Mammary epithelial cell (primary cell): Measurements from ENCODE around the gene APOL6.

Experiments used
- EZH2 ChIP-seq: IDR thresholded peaks from 2 replicates; pipeline ENCODE4 v1.6.1; 2012; ENCODE audit warnings: low read length, inconsistent platforms, borderline replicate concordance
- TF ChIP-seq, protein P1 (sequence below), 2 donors: IDR thresholded peaks in 1 of 2; conservative IDR thresholded peaks in 1 of 2; 2 replicates each; pipeline ENCODE4 v1.5.1; 2011 to 2012; ENCODE audit warnings: inconsistent platforms in 2 of 2, low read length in 2 of 2, mild to moderate bottlenecking in 2 of 2, control low read depth in 1 of 2, low read depth in 1 of 2; ENCODE audit not compliant: insufficient read depth in 1 of 2; ENCODE audit errors: extremely low read depth in 1 of 2

DNA sequence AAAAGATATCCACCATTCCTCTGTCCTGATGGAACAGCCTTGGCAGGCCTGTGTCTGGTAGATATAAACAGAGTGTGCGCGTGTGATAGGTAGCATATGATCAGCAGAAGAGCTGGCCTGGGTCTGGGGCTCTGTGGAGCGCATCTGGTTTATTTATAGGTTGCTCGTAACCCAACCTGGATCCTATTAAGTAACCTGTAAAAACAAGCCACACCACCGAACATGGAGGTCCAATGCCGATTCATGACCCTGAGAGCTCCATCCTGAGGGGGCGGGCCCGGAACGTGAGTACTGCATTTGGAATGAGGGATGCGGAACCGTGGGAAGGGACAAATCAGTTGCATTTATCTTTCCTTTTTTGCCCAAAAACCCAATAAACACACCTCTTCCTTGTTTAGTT is 37.5 kb downstream of the APOL6 start:
- TF ChIP-seq, protein P1, sequence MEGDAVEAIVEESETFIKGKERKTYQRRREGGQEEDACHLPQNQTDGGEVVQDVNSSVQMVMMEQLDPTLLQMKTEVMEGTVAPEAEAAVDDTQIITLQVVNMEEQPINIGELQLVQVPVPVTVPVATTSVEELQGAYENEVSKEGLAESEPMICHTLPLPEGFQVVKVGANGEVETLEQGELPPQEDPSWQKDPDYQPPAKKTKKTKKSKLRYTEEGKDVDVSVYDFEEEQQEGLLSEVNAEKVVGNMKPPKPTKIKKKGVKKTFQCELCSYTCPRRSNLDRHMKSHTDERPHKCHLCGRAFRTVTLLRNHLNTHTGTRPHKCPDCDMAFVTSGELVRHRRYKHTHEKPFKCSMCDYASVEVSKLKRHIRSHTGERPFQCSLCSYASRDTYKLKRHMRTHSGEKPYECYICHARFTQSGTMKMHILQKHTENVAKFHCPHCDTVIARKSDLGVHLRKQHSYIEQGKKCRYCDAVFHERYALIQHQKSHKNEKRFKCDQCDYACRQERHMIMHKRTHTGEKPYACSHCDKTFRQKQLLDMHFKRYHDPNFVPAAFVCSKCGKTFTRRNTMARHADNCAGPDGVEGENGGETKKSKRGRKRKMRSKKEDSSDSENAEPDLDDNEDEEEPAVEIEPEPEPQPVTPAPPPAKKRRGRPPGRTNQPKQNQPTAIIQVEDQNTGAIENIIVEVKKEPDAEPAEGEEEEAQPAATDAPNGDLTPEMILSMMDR (conservative IDR thresholded peaks at IDR 0.05 in 1 of 2, IDR thresholded peaks at IDR 0.05 in 1 of 2; ENCODE audit: extremely low read depth in 1 of 2, insufficient read depth in 1 of 2, low read depth in 1 of 2, low read length in 2 of 2), result no peak
- no peak for TF ChIP-seq EZH2
